Esophagus squamous epithelium (tissue), 4 donors: ENCODE results near the gene ACTMAP.

Source experiments
- CTCF ChIP-seq, 6 experiments: fragments of 450-650 bp in 4 of 6; fragments of 200-600 bp in 2 of 6; sonication (generic) in 2 of 6; IDR thresholded peaks; one replicate each; pipeline ENCODE4 v1.5.1; 2016 to 2019; ENCODE audit warnings: antibody characterized with exemption in 6 of 6, mild to moderate bottlenecking in 4 of 6, moderate library complexity in 4 of 6
- POLR2A ChIP-seq, 4 donors: fragments of 450-650 bp; IDR thresholded peaks; one replicate each; pipeline ENCODE4 v1.6.1; 2017; ENCODE audit warnings: antibody characterized with exemption in 4 of 4, mild to moderate bottlenecking in 4 of 4, moderate library complexity in 3 of 4

- TF ChIP-seq CTCF (IDR thresholded peaks at IDR 0.05) = no peak
- no peak for TF ChIP-seq POLR2A (IDR thresholded peaks at IDR 0.05)
Observed at GRCh38 chr19:40774916-40775631, 24.8 kb upstream of the ACTMAP start, which contains the start of gene MIA.
